Measurements from ENCODE around the gene ZNF302.

DNA sequence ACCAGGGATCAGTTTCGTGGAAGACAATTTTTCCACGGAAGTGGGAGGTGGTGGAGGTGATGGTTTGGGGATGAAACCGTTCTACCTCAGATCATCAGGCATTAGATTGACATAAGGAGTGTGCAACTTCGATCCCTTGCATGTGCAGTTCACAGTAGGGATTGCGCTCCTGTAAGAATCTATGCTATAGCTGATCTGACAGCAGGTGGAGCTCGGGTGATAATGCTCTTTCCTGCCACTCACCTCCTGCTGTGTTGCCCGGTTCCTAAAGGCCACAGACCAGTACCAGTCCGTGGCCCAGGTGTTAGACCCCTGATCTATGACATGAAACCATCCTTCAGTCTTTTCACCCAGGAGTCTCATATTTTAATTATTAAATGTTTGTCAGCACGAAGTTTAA, 4.0 kb downstream of the ZNF302 start:
- TF ChIP-seq CTCF (IDR thresholded peaks at IDR 0.05), result no peak
- no peak for TF ChIP-seq POLR2A (IDR thresholded peaks at IDR 0.05)
